Ishikawa (cell line): ENCODE data around the gene NMUR1.

Experiments
- CEBPB ChIP-seq: IDR thresholded peaks from 2 replicates; pipeline ENCODE4 v1.6.1; 2012
- EGR1 ChIP-seq: IDR thresholded peaks from 2 replicates; pipeline ENCODE4 v1.6.1; 2012
- EP300 ChIP-seq: IDR thresholded peaks from 2 replicates; pipeline ENCODE4 v1.6.1; 2012; ENCODE audit warnings: borderline replicate concordance
- FOXM1 ChIP-seq: IDR thresholded peaks from 2 replicates; pipeline ENCODE4 v1.6.1; 2012; ENCODE audit warnings: low read depth, borderline replicate concordance
- TAF1 ChIP-seq: IDR thresholded peaks from 2 replicates; pipeline ENCODE4 v1.6.1; 2012; ENCODE audit warnings: low read depth, mild to moderate bottlenecking
- TCF12 ChIP-seq: IDR thresholded peaks from 2 replicates; pipeline ENCODE4 v1.6.1; 2012; ENCODE audit warnings: low read depth
- YY1 ChIP-seq: IDR thresholded peaks from 2 replicates; pipeline ENCODE4 v1.6.1; 2012; ENCODE audit warnings: low read depth
- ZBTB7A ChIP-seq: IDR thresholded peaks from 2 replicates; pipeline ENCODE4 v1.6.1; 2012; ENCODE audit warnings: low read depth
- TF ChIP-seq, protein P1 (sequence below): IDR thresholded peaks from 2 replicates; pipeline ENCODE4 v1.6.1; 2012; ENCODE audit warnings: low read depth, mild to moderate bottlenecking
- TF ChIP-seq, protein P2 (sequence below): IDR thresholded peaks from 2 replicates; pipeline ENCODE4 v1.6.1; 2012

DNA sequence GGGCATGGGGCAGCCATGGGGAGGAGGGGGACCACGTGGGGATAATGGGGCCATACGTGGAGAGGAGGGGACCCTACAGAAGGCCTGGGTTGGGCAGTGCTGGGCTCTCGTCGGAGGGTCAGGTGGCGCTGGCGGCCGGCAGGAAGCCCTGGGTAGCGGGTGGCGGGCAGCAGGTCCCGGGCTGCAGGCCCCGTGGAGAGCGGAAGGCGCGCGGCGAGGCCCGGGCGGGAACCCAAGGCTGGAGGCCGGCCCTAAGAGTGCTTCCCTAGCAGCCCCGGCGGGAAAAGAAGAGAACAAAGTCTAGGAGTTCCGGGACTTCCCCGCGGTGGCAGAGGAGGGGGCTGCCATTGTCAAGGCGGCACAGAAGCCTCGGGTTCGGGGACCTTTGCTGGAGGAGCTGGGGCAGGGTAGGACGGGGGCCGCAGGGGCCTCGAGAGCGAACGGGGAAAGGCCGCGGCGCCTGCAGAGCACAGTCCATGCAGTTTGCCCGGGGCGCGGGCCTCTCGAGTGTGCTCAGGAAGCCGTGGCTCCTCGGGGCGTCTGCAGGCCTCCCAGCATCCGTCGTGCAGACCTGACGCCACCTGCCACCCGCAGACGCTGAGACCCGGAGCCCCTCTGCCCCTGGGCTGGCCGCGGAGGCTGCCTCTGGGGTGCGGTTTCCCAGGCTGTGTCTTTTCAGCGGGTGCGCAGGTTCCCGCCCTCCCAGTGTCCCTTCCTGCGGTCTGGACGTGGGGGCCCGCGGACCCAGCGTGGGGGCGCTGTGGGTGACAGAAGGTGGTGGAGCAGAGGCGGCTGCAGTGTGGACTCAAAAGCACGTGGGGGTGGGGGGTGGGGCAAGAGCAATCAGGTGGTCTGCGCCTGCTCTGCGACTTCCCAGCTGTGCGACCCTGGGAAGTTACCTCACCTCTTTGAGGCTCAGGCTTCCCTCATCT is 46.6 kb downstream of the NMUR1 start:
- TF ChIP-seq, protein P1, sequence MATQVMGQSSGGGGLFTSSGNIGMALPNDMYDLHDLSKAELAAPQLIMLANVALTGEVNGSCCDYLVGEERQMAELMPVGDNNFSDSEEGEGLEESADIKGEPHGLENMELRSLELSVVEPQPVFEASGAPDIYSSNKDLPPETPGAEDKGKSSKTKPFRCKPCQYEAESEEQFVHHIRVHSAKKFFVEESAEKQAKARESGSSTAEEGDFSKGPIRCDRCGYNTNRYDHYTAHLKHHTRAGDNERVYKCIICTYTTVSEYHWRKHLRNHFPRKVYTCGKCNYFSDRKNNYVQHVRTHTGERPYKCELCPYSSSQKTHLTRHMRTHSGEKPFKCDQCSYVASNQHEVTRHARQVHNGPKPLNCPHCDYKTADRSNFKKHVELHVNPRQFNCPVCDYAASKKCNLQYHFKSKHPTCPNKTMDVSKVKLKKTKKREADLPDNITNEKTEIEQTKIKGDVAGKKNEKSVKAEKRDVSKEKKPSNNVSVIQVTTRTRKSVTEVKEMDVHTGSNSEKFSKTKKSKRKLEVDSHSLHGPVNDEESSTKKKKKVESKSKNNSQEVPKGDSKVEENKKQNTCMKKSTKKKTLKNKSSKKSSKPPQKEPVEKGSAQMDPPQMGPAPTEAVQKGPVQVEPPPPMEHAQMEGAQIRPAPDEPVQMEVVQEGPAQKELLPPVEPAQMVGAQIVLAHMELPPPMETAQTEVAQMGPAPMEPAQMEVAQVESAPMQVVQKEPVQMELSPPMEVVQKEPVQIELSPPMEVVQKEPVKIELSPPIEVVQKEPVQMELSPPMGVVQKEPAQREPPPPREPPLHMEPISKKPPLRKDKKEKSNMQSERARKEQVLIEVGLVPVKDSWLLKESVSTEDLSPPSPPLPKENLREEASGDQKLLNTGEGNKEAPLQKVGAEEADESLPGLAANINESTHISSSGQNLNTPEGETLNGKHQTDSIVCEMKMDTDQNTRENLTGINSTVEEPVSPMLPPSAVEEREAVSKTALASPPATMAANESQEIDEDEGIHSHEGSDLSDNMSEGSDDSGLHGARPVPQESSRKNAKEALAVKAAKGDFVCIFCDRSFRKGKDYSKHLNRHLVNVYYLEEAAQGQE: no peak
- TF ChIP-seq EGR1 (no peak), CEBPB (no peak), EP300 (no peak), TAF1 (no peak), ZBTB7A (no peak), YY1 (no peak), TCF12 (no peak), FOXM1 (no peak)
- TF ChIP-seq, protein P2, sequence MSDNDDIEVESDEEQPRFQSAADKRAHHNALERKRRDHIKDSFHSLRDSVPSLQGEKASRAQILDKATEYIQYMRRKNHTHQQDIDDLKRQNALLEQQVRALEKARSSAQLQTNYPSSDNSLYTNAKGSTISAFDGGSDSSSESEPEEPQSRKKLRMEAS: no peak
